HG02870 (cell line): ENCODE measurements around the gene SLC38A1.
"Not testable (repeated sequence)": the region's sequence is repeated elsewhere in the genome, so short reads cannot be mapped to it uniquely, and the experiment has no call there.

ENCODE experiments used
- ATAC-seq: cut with Tn5 transposase; IDR thresholded peaks from one replicate; pipeline ENCODE4 v1.9.1; 2021; ENCODE audit warnings: mild to moderate bottlenecking, moderate library complexity; ENCODE audit not compliant: unreplicated experiment

The SLC38A1 gene

GRCh38 chr12:46268583-46269428, at the start of gene SLC38A1:
TSS of gene SLC38A1 (minus strand) at chr12:46269043. CDS start at chr12:46239800, 29,243 bp downstream.
- peak; percentile 56 for ATAC-seq

- ATAC-seq, result no peak
These were observed 49.2 kb upstream of the SLC38A1 start for GRCh38 chr12:46318037-46318436.

DNA sequence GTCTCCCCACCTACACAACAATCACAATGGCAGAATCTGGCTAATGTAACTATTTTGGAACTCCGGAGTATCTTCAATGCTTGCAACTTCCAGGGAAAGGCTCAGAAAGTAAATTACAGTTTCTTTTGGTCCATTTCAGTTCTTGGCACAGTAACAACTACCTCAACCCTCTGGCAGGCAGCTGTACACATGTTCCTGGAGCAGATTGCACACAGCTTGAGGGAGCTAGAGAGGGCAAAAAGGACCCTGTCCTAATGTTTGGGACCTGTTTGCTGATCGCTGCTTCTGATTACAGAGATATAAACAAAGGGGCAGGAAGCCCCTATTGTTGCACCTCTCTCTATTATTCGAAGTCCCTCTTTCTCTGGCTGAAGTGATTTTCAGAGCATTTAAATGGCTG, 35.2 kb upstream of the SLC38A1 start:
- no peak for ATAC-seq

- peak; percentile 77 for ATAC-seq
These were observed 34.3 kb upstream of the SLC38A1 start for GRCh38 chr12:46303039-46303666.

DNA sequence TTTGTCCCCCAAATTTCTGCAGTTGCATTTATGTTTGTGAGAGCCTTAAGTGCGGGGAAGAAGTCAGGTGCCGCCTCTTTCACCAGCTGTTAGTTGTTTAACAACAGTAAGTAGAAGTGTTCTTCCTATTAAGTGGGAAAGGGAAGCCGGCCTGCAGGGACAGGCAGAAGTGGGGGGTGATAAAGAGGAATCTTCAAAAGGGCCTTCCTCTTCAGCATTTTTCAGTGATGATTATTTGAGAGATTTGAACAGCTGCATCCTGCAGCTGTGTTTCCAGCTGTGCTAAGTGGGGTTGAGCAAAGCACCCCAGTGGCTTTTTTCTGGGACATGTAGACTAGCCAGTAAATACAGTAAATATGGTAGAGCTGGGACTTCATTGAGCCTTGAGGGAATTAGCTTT, 32.1 kb upstream of the SLC38A1 start:
- no peak for ATAC-seq

GRCh38 chr12:46299851-46300250, 31.0 kb upstream of the SLC38A1 start:
- no peak for ATAC-seq

- no peak for ATAC-seq
These were observed 29.4 kb upstream of the SLC38A1 start for GRCh38 chr12:46298261-46298660.

DNA sequence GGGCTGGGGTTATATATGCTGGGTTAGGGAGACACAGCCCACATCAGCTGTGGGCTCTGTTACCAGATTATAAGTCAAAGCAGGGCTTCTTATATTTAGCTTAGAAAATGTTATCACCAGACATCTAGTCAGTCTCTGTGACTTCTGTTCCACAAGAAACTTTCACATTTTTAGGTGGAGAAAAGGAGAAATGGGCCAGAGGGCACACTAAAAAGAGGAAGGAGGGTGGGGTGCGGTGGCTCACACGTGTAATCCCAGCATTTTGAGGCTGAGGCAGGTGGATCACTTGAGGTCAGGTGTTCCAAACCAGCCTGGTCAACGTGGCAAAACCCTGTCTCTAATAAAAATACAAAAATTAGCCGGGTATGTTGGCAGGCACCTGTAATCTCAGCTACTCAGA, 28.0 kb upstream of the SLC38A1 start:
- ATAC-seq, result no peak

DNA sequence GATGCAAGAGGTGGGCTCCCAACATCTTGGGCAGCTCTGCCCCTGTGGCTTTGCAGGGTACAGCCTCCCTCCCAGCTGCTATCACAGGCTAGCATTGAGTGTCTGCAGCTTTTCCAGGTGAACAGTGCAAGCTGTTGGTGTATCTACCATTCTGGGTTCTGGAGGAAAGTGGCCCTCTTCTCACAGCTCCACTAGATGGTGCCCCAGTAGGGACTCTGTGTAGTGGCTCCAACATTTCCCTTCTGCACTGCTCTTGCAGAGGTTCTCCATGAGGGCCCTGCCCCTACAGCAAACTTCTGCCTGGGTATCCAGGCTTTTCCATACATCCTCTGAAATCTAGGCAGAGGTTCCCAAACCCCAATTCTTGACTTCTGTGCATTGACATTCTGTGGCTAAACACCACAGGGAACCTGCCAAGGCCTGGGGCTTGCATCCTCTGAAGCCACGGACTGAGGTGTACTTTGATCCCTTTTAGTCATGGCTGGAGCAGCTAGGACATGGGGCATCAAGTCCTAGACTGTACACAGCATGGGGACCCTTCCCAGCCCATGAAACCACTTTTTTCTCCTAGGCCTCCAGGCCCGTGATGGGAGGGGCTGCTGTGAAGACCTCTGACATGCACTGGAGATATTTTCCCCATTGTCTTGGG, 24.0 kb upstream of the SLC38A1 start:
- ATAC-seq, result no peak

DNA sequence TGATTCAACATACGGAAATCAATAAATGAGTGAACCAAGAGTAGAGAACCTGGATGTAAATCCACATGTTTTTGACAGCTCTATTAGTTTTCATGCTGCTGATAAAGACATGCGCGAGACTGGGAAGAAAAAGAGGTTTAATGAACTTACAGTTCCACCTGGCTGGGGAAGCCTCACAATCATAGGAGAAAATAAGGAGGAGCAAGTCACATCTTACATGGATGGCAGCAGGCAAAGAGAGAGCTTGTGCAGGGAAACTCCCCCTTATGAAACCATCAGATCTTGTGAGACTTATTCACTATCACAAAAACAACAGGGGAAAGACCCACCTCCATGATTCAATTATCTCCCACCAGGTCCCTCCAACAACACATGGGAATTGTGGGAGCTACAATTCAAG, 23.1 kb upstream of the SLC38A1 start:
- ATAC-seq, result not testable (repeated sequence)

- ATAC-seq, result not testable (repeated sequence)
These were observed 16.3 kb upstream of the SLC38A1 start for GRCh38 chr12:46285177-46285576.

DNA sequence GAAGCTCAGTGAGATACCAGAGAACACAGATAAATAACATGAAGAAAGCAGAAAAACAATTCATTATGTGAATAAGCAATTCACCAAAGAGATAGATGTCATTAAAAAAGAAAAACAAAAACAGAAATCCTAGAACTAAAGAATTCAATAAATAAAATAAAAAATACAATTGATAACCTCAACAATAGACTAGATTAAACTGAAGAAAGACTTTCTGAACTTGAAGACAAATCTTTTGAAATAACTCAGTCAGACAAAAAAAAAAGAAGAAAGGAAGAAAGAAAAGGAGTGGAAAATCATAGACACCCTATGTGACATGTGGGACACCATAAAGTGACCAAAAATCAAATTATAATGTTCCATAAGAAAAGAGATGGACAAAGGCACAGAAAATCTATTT, 14.0 kb upstream of the SLC38A1 start:
- ATAC-seq, result no peak

DNA sequence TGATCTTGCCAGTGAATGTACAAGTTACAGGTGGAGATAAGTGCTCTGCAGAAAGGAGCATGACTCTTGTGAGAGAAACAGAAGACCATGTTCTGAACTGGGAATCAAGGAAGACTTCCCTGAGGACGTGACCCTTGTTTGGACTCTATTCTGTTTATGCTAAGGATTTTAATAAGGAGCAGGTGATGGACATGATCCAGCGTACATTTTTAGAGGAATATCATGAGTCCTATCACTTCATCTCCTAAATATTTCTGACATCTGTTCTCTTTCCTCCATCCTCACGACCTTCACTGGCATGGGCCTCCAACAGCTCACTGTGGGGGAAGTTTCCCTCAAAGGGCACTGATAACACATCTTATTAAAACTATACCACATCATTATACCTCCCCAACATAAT, 7.9 kb upstream of the SLC38A1 start:
- ATAC-seq, result no peak

DNA sequence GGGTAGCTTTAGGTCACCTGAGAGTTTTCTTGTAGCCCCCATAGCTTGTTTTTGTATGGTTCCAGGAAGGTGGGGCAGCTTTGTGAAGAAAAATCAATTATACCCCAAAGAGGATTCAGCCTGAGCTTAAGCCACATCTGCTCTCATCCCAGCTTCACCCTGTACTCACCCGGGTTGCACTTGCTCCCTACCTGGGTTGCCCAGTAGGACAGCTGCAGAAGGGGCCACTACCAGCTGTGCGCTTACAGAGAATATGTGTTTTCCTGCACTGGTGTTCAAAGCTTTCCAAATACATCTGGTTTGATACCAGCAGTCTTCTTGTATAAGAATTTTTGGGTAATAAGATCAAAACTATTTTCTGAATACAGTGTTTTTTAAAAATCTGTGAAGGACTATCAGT, 3.0 kb upstream of the SLC38A1 start:
- ATAC-seq, result no peak

DNA sequence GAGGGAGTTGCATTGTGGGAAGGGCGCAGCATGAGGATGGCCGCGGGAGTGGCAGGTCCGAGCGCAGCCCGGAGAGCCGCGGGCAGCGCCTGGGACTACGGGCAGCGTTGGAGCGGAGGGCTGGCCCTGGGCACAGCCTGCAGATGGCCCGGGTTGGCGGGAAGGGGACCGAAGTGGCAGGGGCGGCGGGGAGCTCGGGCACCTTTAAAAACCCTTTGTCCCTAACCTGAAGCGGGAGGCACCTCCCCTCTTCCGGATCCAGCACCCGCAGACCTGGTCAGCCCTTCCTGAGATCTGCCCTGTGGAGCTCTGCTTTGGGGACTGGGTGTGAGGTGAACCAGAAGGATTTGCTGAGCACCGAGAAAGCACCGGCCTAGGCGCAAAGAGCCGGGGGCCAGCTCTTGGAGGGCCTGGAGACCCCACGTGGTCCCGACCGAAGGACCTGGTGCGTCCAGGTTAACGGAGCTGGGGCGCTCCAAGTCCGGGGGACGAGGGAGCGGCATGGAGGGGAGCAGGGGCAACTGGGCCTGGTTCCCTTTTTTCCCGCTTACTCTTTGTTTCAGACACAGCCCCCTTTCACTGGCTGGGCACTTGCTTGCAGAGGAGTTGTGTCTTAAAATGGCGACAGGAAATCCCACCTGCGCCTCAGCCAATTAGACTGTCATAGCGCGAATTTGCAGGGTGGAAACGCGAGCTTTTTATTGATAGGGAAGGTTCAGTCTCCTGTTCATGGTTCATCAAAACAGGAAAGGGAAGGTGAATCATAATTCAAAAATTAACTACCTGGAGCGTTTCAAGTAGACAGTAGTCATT, 792 bp upstream of the SLC38A1 start:
- ATAC-seq, result peak; percentile 7

GRCh38 chr12:46267825-46268582, 839 bp downstream of the SLC38A1 start:
- ATAC-seq, result no peak

DNA sequence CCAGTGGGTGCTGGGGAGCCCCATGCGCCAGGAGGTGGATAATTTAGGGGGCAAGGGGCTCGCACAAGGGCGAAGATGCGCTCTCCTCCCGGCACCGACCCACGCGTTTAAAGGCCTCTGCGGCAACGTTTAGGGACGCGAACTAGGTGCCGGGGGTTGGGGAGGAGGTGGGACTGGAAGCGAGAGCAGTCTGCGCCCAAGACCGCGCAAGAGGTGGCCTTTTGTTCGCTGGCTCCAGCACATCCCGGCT, 1.3 kb downstream of the SLC38A1 start:
- no peak for ATAC-seq

DNA sequence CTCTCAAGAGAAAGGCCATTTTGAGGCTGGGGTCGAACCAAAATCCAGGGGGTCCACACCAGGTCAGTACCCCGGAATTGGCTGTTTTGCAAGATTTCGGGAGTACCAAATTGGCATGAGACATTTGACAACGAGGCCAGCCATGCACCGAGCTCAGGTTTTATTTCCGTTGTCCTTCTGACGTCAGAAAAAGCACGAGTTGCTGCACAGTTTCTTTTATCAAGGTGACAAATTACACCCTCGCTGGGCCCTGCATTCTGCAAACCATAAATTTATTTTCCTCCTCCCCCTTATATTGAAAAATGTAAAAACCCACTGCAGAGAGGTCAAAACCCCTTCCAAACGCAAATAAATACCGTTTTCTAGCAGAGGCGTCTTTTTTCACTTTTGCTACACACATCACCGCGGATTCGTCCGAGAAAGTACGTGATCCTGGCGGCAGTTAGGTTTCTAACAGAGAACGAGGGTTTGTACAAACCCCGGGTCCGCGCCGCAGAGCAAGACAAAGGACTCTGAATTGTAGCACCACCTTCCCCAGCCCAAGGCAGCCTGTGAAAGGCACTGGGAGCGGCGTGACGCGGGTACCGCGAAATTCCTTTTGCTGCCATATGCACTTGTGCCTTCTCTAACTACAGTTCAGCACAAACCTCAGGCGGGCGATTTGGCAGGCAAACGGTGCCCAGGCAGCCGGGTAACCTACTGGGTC, 1.8 kb downstream of the SLC38A1 start:
- ATAC-seq, result no peak

- no peak for ATAC-seq
These were observed 2.5 kb downstream of the SLC38A1 start for GRCh38 chr12:46266382-46266791.

DNA sequence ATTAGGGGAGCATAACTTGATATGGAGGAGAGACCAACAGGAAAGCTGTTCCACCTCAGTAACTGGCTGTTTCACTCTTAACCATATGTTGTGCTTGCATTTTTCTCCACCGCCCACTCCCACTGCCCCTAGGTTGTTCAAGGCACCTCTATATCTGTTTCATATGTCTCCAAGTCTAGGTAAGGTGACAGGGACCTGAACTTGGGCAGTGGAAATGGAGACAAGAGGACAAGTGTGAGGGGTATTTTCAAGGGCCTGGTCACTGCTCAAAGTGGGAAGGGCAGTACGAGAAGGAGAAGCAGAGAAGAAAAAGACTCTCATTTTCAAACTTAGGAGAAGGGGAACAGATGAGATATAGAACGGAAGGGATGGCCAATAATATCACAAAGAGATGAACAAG, 3.1 kb downstream of the SLC38A1 start:
- ATAC-seq, result peak; percentile 16
